GM18861 (cell line): Measurements from ENCODE around the gene SRCAP.
"Not testable (repeated sequence)": the region's sequence is repeated elsewhere in the genome, so short reads cannot be mapped to it uniquely, and the experiment has no call there.

ENCODE experiments used
- ATAC-seq: cut with Tn5 transposase; IDR thresholded peaks from one replicate; pipeline ENCODE4 v1.9.1; 2021; ENCODE audit not compliant: unreplicated experiment

Gene SRCAP

GRCh38 chr16:30663820-30664219 is 35.2 kb upstream of the SRCAP start:
- ATAC-seq, result no peak

- no peak for ATAC-seq
These were observed 34.3 kb upstream of the SRCAP start for GRCh38 chr16:30664616-30665109.

GRCh38 chr16:30665155-30665829 is 33.7 kb upstream of the SRCAP start:
- ATAC-seq, result no peak

GRCh38 chr16:30665830-30666190 is 33.2 kb upstream of the SRCAP start:
- no peak for ATAC-seq

- ATAC-seq, result no peak
These were observed 32.3 kb upstream of the SRCAP start for GRCh38 chr16:30666681-30667080.

- ATAC-seq, result no peak
These were observed 31.5 kb upstream of the SRCAP start for GRCh38 chr16:30667361-30667905.

- ATAC-seq, result no peak
These were observed 30.6 kb upstream of the SRCAP start for GRCh38 chr16:30668393-30668792.

- no peak for ATAC-seq
These were observed 29.7 kb upstream of the SRCAP start for GRCh38 chr16:30669026-30669902.

- no peak for ATAC-seq
These were observed 28.8 kb upstream of the SRCAP start for GRCh38 chr16:30669903-30670824.

- no peak for ATAC-seq
These were observed 23.8 kb upstream of the SRCAP start for GRCh38 chr16:30675143-30675542.

GRCh38 chr16:30677931-30678585 is 20.9 kb upstream of the SRCAP start:
- ATAC-seq, result no peak

GRCh38 chr16:30678586-30678970 is 20.4 kb upstream of the SRCAP start:
- no peak for ATAC-seq

GRCh38 chr16:30680326-30680725 is 18.6 kb upstream of the SRCAP start:
- no peak for ATAC-seq

GRCh38 chr16:30688701-30689100 is 10.3 kb upstream of the SRCAP start:
- ATAC-seq, result no peak

- no peak for ATAC-seq
These were observed 7.1 kb upstream of the SRCAP start for GRCh38 chr16:30691907-30692306.

- ATAC-seq, result no peak
These were observed 6.4 kb upstream of the SRCAP start for GRCh38 chr16:30692396-30693064.

- no peak for ATAC-seq
These were observed 3.9 kb upstream of the SRCAP start for GRCh38 chr16:30694926-30695693.

GRCh38 chr16:30696646-30697045 is 2.3 kb upstream of the SRCAP start:
- not testable (repeated sequence) for ATAC-seq
